ENCODE data around the gene KIAA0319L.
"Not testable (repeated sequence)": the region's sequence is repeated elsewhere in the genome, so short reads cannot be mapped to it uniquely, and the experiment has no call there.

KIAA0319L gene

GRCh38 chr1:35486858-35487408, 70.3 kb downstream of the KIAA0319L start:
- no peak for DNase-seq (ENCODE audit: low read depth)

GRCh38 chr1:35481229-35481628, 76.0 kb downstream of the KIAA0319L start:
- no peak for DNase-seq (ENCODE audit: low read depth)

GRCh38 chr1:35477870-35478269, 79.3 kb downstream of the KIAA0319L start:
- no peak for DNase-seq (ENCODE audit: low read depth)

- no peak for DNase-seq (ENCODE audit: low read depth)
Observed at GRCh38 chr1:35475856-35476674, 81.1 kb downstream of the KIAA0319L start.

GRCh38 chr1:35475356-35475755, 81.8 kb downstream of the KIAA0319L start:
- no peak for DNase-seq (ENCODE audit: low read depth)

GRCh38 chr1:35473216-35473615, 84.0 kb downstream of the KIAA0319L start:
- not testable (repeated sequence) for DNase-seq (ENCODE audit: low read depth)

GRCh38 chr1:35470977-35471613, 86.1 kb downstream of the KIAA0319L start:
- DNase-seq (ENCODE audit: low read depth) = no peak

- DNase-seq (ENCODE audit: low read depth) = no peak
Observed at GRCh38 chr1:35466120-35466519, 91.1 kb downstream of the KIAA0319L start.

- DNase-seq (ENCODE audit: low read depth) = not testable (repeated sequence)
Observed at GRCh38 chr1:35463749-35464148, 93.5 kb downstream of the KIAA0319L start.

GRCh38 chr1:35463232-35463631, 94.0 kb downstream of the KIAA0319L start:
- no peak for DNase-seq (ENCODE audit: low read depth)

- no peak for DNase-seq (ENCODE audit: low read depth)
Observed at GRCh38 chr1:35461966-35462651, 95.1 kb downstream of the KIAA0319L start.

GRCh38 chr1:35460796-35461195, 96.4 kb downstream of the KIAA0319L start:
- no peak for DNase-seq (ENCODE audit: low read depth)

GRCh38 chr1:35454616-35455015, 102.6 kb downstream of the KIAA0319L start:
- DNase-seq (ENCODE audit: low read depth) = no peak

- DNase-seq (ENCODE audit: low read depth) = no peak
Observed at GRCh38 chr1:35454176-35454575, 103.0 kb downstream of the KIAA0319L start.

GRCh38 chr1:35453031-35453430, 104.2 kb downstream of the KIAA0319L start:
- no peak for DNase-seq (ENCODE audit: low read depth)

- no peak for DNase-seq (ENCODE audit: low read depth)
Observed at GRCh38 chr1:35452106-35452774, 105.0 kb downstream of the KIAA0319L start.

GRCh38 chr1:35451125-35451528, 106.1 kb downstream of the KIAA0319L start:
- DNase-seq (ENCODE audit: low read depth) = peak; percentile 68

- no peak for DNase-seq (ENCODE audit: low read depth)
Observed at GRCh38 chr1:35449334-35450008, 107.7 kb downstream of the KIAA0319L start.

- DNase-seq (ENCODE audit: low read depth) = no peak
Observed at GRCh38 chr1:35448344-35448801, 108.8 kb downstream of the KIAA0319L start.

- no peak for DNase-seq (ENCODE audit: low read depth)
Observed at GRCh38 chr1:35447278-35447677, 109.9 kb downstream of the KIAA0319L start.

- no peak for DNase-seq (ENCODE audit: low read depth)
Observed at GRCh38 chr1:35444519-35444774, 112.8 kb downstream of the KIAA0319L start.

Measured in stimulated activated CD8-positive, alpha-beta memory T cell treated with anti-CD3 and anti-CD28 coated beads, Interleukin-15, amount 100 ng/mL, for 1 hour (primary cell).